OCI-LY1 (cell line): ENCODE measurements around the gene IRF4.

Source experiments
- H2AFZ ChIP-seq: fragments of 200-600 bp; sonication (generic), shearing (Covaris generic); 2 replicates; pipeline ENCODE4 v1.6.0; 2014; ENCODE audit warnings: antibody characterized with exemption, mild to moderate bottlenecking, low read length
- H3F3A ChIP-seq: fragments of 200-600 bp; sonication (generic), shearing (Covaris generic); 2 replicates; pipeline ENCODE4 v1.6.0; 2014; ENCODE audit warnings: mild to moderate bottlenecking, antibody characterized with exemption, low read length, moderate library complexity; ENCODE audit not compliant: insufficient read depth
- H3K27ac ChIP-seq: fragments of 200-600 bp; sonication (generic); 2 replicates; pipeline ENCODE4 v1.5.1; 2014; ENCODE audit warnings: low read length, mixed run types, mild to moderate bottlenecking, low read depth; ENCODE audit not compliant: poor library complexity, severe bottlenecking
- H3K27me3 ChIP-seq: fragments of 200-600 bp; sonication (generic); 2 replicates; pipeline ENCODE4 v1.6.0; 2014; ENCODE audit warnings: antibody characterized with exemption, mild to moderate bottlenecking, low read length, moderate library complexity; ENCODE audit not compliant: insufficient read depth
- H3K36me3 ChIP-seq: fragments of 200-600 bp; sonication (generic); 2 replicates; pipeline ENCODE4 v1.6.1; 2014; ENCODE audit warnings: mild to moderate bottlenecking, antibody characterized with exemption, low read length, moderate library complexity, mixed read lengths; ENCODE audit not compliant: insufficient read depth
- H3K4me1 ChIP-seq: fragments of 200-600 bp; sonication (generic); 2 replicates; pipeline ENCODE4 v1.5.1; 2014; ENCODE audit warnings: mild to moderate bottlenecking, low read length, moderate library complexity; ENCODE audit not compliant: insufficient read depth, severe bottlenecking
- H3K4me2 ChIP-seq: fragments of 200-600 bp; sonication (generic), shearing (Covaris generic); 2 replicates; pipeline ENCODE4 v1.6.1; 2014; ENCODE audit warnings: low read length
- H3K4me3 ChIP-seq: fragments of 200-600 bp; sonication (generic); 2 replicates; pipeline ENCODE4 v1.5.1; 2014; ENCODE audit warnings: low read length, low read depth, mild to moderate bottlenecking, mixed read lengths; ENCODE audit not compliant: poor library complexity, severe bottlenecking
- H3K79me2 ChIP-seq: fragments of 200-600 bp; shearing (Covaris generic); 2 replicates; pipeline ENCODE4 v1.6.1; 2016; ENCODE audit warnings: mixed run types, low read length, mixed read lengths; ENCODE audit not compliant: insufficient read depth
- H3K9ac ChIP-seq: fragments of 200-600 bp; sonication (generic), shearing (Covaris generic); 2 replicates; pipeline ENCODE4 v1.6.1; 2014; ENCODE audit warnings: mild to moderate bottlenecking, low read length, mixed read lengths
- H3K9me2 ChIP-seq: fragments of 200-600 bp; sonication (generic), shearing (Covaris generic); 2 replicates; pipeline ENCODE4 v1.6.1; 2014; ENCODE audit warnings: low read depth, mild to moderate bottlenecking, low read length, mixed read lengths
- H3K9me3 ChIP-seq: fragments of 200-600 bp; shearing (Covaris generic); 2 replicates; pipeline ENCODE4 v1.6.1; 2014; ENCODE audit warnings: low read length, mixed read lengths
- H4K20me1 ChIP-seq: fragments of 200-600 bp; sonication (generic), shearing (Covaris generic); 2 replicates; pipeline ENCODE4 v1.6.0; 2016; ENCODE audit warnings: mild to moderate bottlenecking, low read length; ENCODE audit not compliant: insufficient read depth
- CTCF ChIP-seq: fragments of 200-600 bp; sonication (generic), shearing (Covaris generic); IDR thresholded peaks from 2 replicates; pipeline ENCODE4 v1.5.1; 2017; ENCODE audit warnings: mild to moderate bottlenecking, antibody characterized with exemption, low read length, moderate library complexity, mixed read lengths
- EZH2 ChIP-seq: fragments of 200-600 bp; sonication (generic), shearing (Covaris generic); IDR thresholded peaks from 2 replicates; pipeline ENCODE4 v1.8.0; 2017; ENCODE audit warnings: borderline replicate concordance, mixed run types, mild to moderate bottlenecking, antibody characterized with exemption, low read length, moderate library complexity, mixed read lengths

Gene IRF4

GRCh38 chr6:362924-363249, 28.7 kb upstream of the IRF4 start:
- H3F3A ChIP-seq: peaks cover 4% of the 10 kb centered on the region; the same call in 1 of the 2 replicates
- H3K4me1 ChIP-seq: peaks cover 91% of the 10 kb centered on the region
- H3K4me2 ChIP-seq: no peak overlapping the region
- H3K27me3 ChIP-seq: no peaks in the 10 kb centered on the region
- H4K20me1 ChIP-seq: no peaks in the 10 kb centered on the region
- no peak for TF ChIP-seq CTCF
- no peak for TF ChIP-seq EZH2
- no peaks in the 10 kb centered on the region for H3K9me3 ChIP-seq
- H3K9me2 ChIP-seq: no peaks in the 10 kb centered on the region
- no peak overlapping the region for H3K9ac ChIP-seq
- H3K4me3 ChIP-seq: no peak overlapping the region
- H2AFZ ChIP-seq: no peak overlapping the region
- H3K36me3 ChIP-seq: no peaks in the 10 kb centered on the region
- H3K27ac ChIP-seq: peak overlapping the region; percentile 97
- H3K79me2 ChIP-seq: no peaks in the 10 kb centered on the region

- H3K79me2 ChIP-seq: no peaks in the 10 kb centered on the region
- H4K20me1 ChIP-seq: no peaks in the 10 kb centered on the region
- H3K36me3 ChIP-seq: no peaks in the 10 kb centered on the region
- peak overlapping the region; percentile 97 for H3K27ac ChIP-seq
- H3K9me3 ChIP-seq: no peaks in the 10 kb centered on the region
- no peaks in the 10 kb centered on the region for H3K27me3 ChIP-seq
- TF ChIP-seq EZH2 (no peak), CTCF (no peak)
- peaks cover 88% of the 10 kb centered on the region for H3K4me1 ChIP-seq
- H3F3A ChIP-seq: peaks cover 4% of the 10 kb centered on the region; the same call in 1 of the 2 replicates
- no peak overlapping the region for H3K4me3 ChIP-seq
- no peak overlapping the region for H3K9ac ChIP-seq
- H3K4me2 ChIP-seq: no peak overlapping the region
- H2AFZ ChIP-seq: no peak overlapping the region
- no peaks in the 10 kb centered on the region for H3K9me2 ChIP-seq
Measured at GRCh38 chr6:363291-363690, 28.3 kb upstream of the IRF4 start.

GRCh38 chr6:363909-364308, 27.6 kb upstream of the IRF4 start:
- no peaks in the 10 kb centered on the region for H3K36me3 ChIP-seq
- peaks cover 4% of the 10 kb centered on the region; the same call in 1 of the 2 replicates for H3F3A ChIP-seq
- no peak overlapping the region for H3K4me2 ChIP-seq
- no peak overlapping the region for H3K4me3 ChIP-seq
- H3K9me3 ChIP-seq: no peaks in the 10 kb centered on the region
- peaks cover 81% of the 10 kb centered on the region for H3K4me1 ChIP-seq
- H3K9ac ChIP-seq: peak overlapping the region; percentile 9; the same call in 1 of the 2 replicates
- H4K20me1 ChIP-seq: no peaks in the 10 kb centered on the region
- no peaks in the 10 kb centered on the region for H3K9me2 ChIP-seq
- H2AFZ ChIP-seq: no peak overlapping the region
- H3K27ac ChIP-seq: peak overlapping the region; percentile 97
- no peak for TF ChIP-seq CTCF
- TF ChIP-seq EZH2: no peak
- H3K27me3 ChIP-seq: no peaks in the 10 kb centered on the region
- H3K79me2 ChIP-seq: no peaks in the 10 kb centered on the region
